ENCODE results near the gene CAMK2N2.

- TF ChIP-seq POLR2AphosphoS5 (IDR thresholded peaks at IDR 0.05) (no peak), POLR2A (IDR thresholded peaks at IDR 0.05) (no peak), CTCF (IDR thresholded peaks at IDR 0.05) (no peak), EP300 (IDR thresholded peaks at IDR 0.05; ENCODE audit: low read depth) (no peak)
These were observed 21.6 kb upstream of the CAMK2N2 start for GRCh38 chr3:184282941-184283340.

Data from transverse colon (tissue), 4 donors.